ENCODE data around the gene CDK6. TPM values are rescaled to one million over a fixed set of nuclear protein-coding genes. Genes with fewer than 3 reads are reported as not detected.

CDK6 gene
- total RNA-seq, 4 donors from 2014 or later: 18.9 to 30.3 (median 24.2) TPM

- no peak for DNase-seq (ENCODE audit: low spot score)
- no peak for ATAC-seq (ENCODE audit: low FRiP score)
- TF ChIP-seq, protein P1, sequence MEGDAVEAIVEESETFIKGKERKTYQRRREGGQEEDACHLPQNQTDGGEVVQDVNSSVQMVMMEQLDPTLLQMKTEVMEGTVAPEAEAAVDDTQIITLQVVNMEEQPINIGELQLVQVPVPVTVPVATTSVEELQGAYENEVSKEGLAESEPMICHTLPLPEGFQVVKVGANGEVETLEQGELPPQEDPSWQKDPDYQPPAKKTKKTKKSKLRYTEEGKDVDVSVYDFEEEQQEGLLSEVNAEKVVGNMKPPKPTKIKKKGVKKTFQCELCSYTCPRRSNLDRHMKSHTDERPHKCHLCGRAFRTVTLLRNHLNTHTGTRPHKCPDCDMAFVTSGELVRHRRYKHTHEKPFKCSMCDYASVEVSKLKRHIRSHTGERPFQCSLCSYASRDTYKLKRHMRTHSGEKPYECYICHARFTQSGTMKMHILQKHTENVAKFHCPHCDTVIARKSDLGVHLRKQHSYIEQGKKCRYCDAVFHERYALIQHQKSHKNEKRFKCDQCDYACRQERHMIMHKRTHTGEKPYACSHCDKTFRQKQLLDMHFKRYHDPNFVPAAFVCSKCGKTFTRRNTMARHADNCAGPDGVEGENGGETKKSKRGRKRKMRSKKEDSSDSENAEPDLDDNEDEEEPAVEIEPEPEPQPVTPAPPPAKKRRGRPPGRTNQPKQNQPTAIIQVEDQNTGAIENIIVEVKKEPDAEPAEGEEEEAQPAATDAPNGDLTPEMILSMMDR (IDR thresholded peaks at IDR 0.05): no peak
These were observed 211.9 kb downstream of the CDK6 start for GRCh38 chr7:92624298-92624996.

DNA sequence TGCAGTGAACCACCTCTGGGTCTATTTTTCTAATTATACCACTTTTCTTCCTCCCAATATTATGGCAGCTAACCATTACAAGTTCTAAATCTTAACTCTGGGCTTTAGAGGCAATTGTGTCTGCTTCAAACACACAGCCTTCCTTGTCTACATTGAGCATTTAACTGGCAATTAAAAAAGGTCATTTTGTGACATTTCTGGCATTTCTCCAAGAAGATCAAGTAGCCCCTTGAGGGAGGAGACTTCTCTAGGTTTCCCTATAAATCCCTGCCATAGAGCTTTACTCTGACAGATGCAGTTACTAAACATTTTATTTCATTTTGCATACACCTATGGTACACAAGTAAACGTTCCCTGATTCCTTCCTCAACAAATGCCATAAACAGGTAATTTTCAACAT is 212.8 kb downstream of the CDK6 start:
- no peak for DNase-seq (ENCODE audit: low spot score)
- TF ChIP-seq, protein P1 (IDR thresholded peaks at IDR 0.05): no peak
- ATAC-seq (ENCODE audit: low FRiP score): no peak

DNA sequence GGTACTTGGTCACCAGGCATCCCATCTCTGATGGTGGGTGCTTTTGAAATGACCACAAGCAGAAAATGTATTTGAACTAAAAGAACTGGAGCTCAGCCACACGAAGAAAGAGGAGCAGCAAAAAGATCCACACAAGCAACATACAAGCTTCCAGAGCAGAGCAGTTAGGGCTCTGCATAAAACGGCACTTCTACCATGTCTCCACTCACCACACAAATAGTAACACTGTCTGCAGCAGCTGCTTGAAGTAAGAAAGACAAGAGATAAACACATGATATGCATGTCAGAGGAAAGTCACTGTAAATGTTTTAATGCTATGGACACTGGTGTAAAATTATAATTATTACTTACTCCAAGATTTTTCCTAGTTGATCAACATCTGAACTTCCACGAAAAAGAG is 213.7 kb downstream of the CDK6 start:
- ATAC-seq (ENCODE audit: low FRiP score): no peak
- no peak for DNase-seq (ENCODE audit: low spot score)
- TF ChIP-seq, protein P1 (IDR thresholded peaks at IDR 0.05): no peak

GRCh38 chr7:92622030-92622429 is 214.3 kb downstream of the CDK6 start:
- no peak for DNase-seq (ENCODE audit: low spot score)
- TF ChIP-seq, protein P1 (IDR thresholded peaks at IDR 0.05): no peak
- ATAC-seq (ENCODE audit: low FRiP score): no peak

DNA sequence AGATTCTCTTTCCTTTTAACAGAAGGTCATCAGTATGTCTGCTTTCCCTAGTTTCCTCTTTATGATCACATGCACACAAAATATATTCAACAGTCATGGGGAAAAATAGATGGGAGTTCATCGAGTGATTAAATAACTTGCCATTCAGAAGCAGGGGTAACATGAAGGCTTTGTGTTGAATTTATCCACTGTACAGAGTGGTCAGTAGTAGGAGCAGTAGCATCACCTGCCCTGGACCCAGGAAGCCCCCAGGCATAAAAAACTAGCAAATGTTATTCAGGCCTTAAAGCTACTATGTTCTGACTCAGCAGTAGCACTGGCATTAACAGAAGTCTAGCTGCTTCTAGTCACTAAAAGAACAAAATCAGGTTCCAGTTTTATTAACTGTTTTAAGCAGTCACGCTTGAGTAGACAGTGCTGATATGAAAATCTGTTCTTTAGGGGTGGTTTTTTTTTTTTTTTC is 214.8 kb downstream of the CDK6 start:
- TF ChIP-seq, protein P1 (IDR thresholded peaks at IDR 0.05): no peak
- ATAC-seq (ENCODE audit: low FRiP score): no peak

DNA sequence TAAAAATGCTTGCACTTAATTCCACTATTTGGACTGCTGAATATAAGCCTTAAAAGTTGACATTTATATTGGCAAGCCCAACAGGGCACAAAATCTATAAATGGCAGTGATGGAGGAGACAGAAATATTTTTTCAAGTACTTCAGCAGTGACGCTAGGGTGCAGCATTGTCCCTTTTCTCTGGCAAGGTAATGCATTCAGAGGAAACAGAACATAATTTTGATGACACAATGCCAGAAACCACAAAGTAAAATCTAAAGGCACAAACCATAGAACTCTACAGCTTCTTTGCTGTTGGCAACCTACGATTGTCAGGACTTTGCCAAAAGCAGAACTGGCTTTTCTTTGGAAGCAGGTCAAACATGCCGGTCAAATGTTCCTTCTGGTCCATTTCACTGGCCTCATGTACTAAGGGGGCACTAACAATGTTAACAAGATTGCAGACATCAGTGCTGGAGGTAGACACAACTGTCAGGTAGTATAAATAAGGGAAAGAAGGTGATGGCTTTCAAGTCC is 215.3 kb downstream of the CDK6 start:
- peak; percentile 75 for ATAC-seq (ENCODE audit: low FRiP score)
- TF ChIP-seq, protein P1 (IDR thresholded peaks at IDR 0.05): peak in 2 of 3 donors; percentile 36 to 52
- DNase-seq (ENCODE audit: low spot score): no peak

More for the DNA sequence above, 214.8 kb downstream of the CDK6 start:
- DNase-seq (ENCODE audit: low spot score): no peak

DNA sequence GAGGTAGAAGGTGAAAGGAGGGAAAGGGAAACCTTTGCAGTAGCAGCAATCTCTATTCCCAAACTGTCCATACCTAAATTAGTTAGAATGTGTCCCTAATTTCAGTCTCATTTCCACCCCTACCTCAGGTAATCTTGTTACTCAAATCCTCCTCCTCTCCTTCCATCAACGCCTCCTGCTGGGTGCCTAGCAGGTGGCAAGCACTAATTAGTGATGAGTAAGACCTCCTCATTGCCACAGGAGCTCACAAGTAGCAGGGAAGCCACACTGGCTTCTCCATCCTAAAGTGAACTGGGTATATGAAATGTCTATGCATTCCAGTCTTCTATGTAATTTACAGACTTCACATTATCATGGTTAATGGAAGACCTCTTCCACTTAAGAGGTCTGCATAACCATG is 220.5 kb downstream of the CDK6 start:
- TF ChIP-seq, protein P1 (IDR thresholded peaks at IDR 0.05): no peak
- ATAC-seq (ENCODE audit: low FRiP score) (no peak), DNase-seq (ENCODE audit: low spot score) (no peak)
